TTC549 (cell line): Measurements from ENCODE around the gene BOD1.

Source experiments
- FAIRE-seq: peaks from 2 replicates; lab custom pipeline; 2012; peaks lifted over from hg19 to GRCh38; lab: Jason Lieb, UNC

Gene BOD1

DNA sequence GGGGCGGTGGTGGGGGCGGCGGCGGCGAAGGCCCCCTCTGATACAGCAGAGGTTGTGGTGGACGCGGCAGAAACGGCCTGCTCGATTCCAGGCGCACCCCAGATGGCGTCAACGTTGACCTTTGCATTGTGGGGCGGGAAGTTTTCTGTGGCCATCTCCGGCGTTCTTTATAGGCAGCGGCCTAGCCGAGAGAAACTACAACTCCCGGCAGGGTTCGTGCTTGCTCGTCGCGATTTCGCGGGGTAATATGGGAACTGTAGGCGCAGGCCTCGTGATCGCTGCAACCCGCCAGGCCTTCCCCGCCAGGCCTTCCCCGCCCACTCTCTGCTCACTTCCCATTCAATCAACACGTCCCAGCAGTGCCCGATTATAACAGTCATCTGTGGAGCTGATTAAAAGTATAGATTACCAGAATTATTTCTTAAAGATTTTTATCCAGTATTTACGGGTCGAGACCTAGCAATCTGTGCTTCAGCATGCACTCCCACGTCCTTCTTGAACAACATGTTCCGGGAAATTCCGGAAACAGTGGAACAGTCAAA, at the start of gene BOD1:
TSS of gene BOD1 (minus strand) at position 74 of the 542 bp plus-strand sequence. CDS start 214 bp downstream, outside the sequence.
- no peak for FAIRE-seq

DNA sequence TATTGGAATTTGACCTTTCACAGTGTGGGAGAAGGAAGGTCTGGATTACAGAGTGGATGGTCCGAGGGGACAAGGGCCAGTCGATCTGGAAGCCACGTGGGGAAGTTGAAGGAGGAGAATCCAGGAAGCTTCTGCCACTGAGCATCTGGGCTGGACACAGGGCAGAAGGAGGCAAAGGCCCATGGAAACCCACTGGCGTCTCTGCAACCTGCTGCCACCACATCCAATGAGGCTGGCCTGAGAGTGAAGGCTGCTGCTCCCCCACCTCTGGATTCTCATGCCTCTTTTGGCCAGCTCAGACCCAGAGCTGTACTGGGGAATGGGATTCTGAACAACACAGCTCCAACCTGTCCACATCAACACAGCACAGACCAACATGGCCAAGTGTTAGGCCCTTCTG, 48.9 kb upstream of the BOD1 start:
- no peak for FAIRE-seq

DNA sequence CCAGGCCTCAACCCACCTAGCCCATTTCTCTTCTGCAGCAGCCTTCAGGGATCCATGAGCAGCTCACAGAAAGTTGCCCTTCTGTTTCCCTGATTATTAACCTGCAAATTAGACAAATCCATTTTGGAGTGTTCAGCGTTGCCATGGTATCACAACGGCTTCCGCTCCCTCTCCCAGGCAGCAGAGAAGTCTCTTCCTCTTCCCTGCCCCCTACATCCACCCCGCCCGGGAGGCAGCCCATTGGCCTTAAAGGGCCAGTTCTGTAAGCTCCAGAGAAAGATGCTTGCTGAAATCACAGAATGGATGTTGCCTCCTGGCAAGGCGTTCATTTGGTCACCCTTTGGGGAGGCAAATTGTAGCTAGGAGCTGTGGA, 47.7 kb upstream of the BOD1 start:
- no peak for FAIRE-seq

DNA sequence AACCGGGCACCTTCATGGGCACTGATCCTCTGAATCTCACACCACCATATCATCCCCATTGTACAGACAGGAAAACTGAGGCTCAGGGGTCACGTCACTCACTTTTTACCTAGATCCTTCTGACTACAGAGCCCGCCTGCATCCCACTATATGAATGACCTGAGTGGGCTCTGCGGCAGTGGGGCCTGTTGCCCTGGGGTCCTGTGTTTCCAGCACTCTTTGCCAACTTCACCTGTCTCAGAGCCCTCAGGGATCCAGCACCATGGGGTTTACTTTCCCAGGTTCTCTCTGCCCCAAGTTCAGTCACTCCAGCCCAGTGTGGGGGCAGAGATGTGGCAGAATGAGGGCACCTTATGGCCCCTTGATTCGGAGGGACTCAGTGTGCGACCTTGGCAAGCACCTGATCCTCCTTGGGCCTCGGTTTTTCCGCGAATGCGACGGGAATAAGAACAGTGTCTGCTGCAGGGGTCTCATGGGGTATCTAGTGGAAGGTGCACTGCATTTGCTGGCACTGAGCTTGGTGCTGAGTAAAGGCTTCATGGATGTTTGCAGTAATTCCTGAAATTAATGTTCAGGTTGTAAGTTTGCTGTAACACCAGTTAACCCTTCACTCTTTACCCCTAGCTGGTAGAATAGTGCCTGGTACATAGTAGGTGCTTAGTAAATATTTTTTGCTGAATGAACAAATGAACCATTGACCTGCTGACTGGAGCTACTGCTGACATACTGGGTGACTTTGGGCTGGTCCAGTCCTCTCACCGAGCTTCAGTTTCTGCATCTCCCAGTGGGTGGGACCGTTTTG, 47.1 kb upstream of the BOD1 start:
- no peak for FAIRE-seq

DNA sequence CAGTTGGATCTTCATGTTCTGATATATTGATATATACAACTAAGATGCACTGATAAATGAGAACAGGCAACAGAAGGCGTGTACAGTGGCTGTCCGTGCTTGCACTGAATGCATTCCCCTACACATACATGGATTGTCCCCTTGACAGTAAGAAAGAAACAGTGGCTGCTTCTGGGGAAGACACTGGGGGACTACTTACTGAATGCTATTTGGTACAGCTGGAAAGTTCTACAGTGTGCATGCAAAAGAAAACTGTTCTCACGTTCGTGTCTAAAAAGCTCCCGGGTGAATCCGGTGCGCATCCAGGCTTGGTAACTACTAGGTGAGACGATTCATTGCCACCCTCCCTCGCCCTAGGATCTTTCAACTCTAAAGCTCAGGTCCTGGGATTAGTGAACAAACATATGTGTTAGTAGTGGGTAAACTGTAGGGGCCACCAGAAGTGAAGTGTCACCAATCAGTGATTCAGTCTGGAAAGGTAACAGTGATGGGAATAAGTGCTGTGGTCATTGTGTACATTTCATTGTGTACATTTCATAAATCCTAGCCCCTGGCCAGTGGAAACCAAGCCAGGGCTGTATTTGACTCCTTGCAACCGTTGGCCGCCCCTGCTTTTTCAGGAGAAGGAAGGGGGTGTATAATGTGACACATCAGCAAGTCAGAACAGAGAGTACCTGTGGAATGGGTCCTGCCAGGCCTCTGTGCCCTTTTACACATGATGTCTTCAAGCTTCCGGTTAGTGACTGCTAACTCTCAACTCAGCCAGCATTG, 46.3 kb upstream of the BOD1 start:
- FAIRE-seq = no peak

DNA sequence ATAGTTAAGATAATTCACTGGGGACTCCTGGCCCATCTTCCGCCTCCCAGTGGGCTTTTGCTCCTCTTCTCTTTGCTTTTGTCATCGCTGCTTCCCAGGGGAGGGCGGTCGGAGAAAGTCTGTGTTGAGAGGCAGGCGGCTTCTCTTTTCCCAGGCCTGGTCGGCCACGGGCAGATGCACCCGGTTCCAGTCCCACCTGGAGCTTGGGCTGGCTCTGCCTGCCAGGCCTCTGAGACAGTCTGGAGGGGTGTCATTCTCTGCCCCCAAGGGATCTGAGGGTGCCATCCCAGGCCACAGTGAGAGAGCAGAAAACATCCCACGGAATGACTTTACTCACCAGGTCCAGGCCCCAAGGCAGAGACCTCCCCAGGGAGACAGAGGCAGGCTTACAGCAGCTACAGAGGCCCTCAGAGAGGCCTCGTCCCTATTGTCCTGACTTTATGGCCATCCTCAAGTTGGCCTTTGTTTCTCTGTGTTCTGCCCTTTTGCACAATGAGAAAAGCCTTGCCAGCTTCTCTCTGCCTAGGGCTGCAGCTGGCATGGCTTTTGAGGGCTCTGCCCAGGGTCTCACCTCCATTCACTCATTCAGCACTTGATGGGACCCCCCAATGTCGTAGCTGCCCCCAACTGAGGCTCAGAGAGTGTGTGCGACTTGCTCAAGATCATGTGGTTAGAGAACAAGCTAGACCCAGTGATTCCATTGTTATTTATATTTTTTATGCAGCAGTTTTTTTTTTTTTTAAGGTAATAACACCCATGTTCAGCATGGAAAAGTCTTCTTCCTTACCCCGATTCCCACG, 44.2 kb upstream of the BOD1 start:
- no peak for FAIRE-seq

DNA sequence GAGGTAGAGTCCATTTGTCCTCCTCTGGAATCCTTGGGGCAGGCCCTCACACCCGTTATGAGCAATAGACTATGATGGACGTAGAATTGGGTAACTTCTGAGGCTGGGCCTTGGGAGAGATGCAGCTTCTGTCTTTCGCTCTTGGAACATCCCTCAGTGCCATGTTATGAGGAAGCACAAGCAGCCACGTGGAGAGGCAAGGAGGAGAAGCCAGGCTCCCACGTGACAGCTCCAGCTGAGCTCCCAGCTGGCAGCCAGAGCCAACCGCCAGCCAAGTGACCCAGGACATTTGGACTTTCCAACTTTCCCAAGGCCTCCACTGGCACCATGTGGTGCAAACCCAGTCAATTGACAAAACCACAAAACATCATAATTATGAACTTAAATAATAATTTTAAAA, 43.0 kb upstream of the BOD1 start:
- FAIRE-seq = no peak

DNA sequence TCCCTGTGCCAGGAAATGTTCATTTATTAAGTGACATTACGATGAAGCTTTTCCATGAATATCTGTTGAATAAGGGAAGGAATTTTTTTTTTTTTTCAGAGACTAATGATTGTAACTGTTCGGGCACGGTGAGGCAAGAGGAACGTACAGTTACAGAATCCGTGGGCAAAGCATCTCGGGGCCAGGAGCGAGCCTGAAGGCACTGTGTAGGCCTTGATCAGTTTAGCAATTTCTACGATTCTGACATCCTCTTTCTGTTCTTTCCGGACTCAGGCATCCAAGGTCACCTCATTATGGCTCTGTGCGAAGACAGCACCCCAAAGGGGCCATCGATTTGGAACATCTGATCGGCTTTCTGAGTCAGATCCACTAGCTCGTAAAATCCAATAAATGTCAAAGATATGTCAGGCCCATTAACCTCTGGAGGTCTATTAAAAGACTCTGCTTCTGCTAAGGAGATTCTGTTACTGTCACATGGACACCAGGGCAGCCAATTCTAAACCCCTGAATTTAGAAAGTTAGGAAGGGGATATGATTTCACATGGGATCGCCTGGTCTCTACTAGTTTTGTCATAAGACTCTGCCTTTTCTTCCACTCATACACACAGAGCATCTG, 41.4 kb upstream of the BOD1 start:
- no peak for FAIRE-seq

GRCh38 chr5:173655196-173655797, 38.8 kb upstream of the BOD1 start:
- no peak for FAIRE-seq

- FAIRE-seq = no peak
Measured at GRCh38 chr5:173653822-173654523, 37.5 kb upstream of the BOD1 start.

GRCh38 chr5:173648308-173648866, 31.9 kb upstream of the BOD1 start:
- FAIRE-seq = no peak

GRCh38 chr5:173646692-173647091, 30.2 kb upstream of the BOD1 start:
- no peak for FAIRE-seq

DNA sequence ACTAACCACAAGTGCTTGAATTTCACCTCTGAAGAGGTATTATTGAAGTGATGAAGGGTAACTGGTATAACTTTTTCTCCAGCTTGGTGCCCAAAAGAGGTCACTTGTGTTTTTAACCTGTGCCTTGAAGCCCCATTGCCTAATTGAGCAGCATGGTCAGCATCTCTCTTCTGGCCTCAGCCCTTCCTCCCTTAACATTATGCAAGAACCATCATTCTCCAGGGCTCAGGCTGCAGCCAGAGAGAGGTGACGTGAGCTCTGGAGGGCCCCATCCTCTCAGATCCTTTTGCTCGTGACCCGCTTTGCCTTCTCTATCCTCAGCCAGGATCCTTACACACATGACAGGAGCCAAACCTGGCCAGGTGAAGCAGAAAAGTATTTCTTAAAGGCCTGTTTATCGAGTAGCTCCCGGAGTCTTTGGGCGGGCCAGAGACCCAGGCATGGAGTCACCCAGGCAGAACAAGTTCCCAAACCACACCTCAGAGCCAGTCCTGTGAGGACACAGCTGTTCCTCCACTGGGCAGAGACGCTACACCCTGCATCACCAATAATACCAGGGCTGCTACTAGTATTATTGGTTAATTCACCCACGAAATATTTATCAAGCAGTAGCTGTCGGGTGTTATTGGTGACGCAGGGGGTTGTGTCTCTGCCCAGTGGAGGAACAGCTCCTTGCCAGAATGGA, 29.6 kb upstream of the BOD1 start:
- FAIRE-seq = no peak

DNA sequence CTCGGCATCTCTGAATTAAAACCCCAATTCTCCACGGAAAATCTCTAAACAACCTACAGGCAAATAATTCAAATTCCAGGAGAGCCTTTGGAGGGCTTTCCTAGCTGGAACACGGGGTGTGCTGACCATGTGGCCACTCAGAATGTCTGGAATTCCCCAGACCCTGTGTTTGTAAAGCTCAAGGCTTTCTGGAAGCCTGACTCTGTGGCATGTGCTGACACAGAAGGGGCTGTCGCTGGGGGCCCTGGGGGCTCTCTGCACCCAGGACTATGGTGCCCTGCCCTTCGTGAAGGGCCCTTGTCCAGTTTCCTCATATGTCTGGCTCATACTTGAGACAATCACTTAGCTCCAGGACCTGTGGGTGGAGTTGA, 29.0 kb upstream of the BOD1 start:
- FAIRE-seq = no peak

- FAIRE-seq = no peak
Measured at GRCh38 chr5:173644673-173645436, 28.4 kb upstream of the BOD1 start.

- FAIRE-seq = no peak
Measured at GRCh38 chr5:173643964-173644363, 27.5 kb upstream of the BOD1 start.

GRCh38 chr5:173642895-173643481, 26.5 kb upstream of the BOD1 start:
- FAIRE-seq = no peak

- FAIRE-seq = no peak
Measured at GRCh38 chr5:173642191-173642816, 25.9 kb upstream of the BOD1 start.
